Measurements from ENCODE around the gene ALG5.

GRCh38 chr13:37029617-37030016 lies 30.5 kb upstream of the ALG5 start:
- no peak for TF ChIP-seq CTCF (IDR thresholded peaks at IDR 0.05 in 4 of 5, conservative IDR thresholded peaks at IDR 0.05 in 1 of 5)
- TF ChIP-seq POLR2A (IDR thresholded peaks at IDR 0.05), result no peak

Measured in gastrocnemius medialis (tissue), 4 donors.